Fibroblast of mammary gland (primary cell): ENCODE results near the gene DSTN.
A peak's percentile ranks its signal among the peaks of the same experiment; 100 is the strongest.

Experiments used
- DNase-seq: peaks from one replicate; pipeline ENCODE4 v3.0.0-alpha.2; 2010; ENCODE audit warnings: low read depth
- H3K4me3 ChIP-seq: 2 replicates; pipeline ENCODE4 v1.5.1; 2011; ENCODE audit warnings: low read depth, mild to moderate bottlenecking, low read length, moderate library complexity; ENCODE audit not compliant: control insufficient read depth
- TF ChIP-seq, protein P1 (sequence below): conservative IDR thresholded peaks from 2 replicates; pipeline ENCODE4 v1.5.1; 2011; ENCODE audit warnings: low read depth, low read length, inconsistent platforms; ENCODE audit not compliant: control insufficient read depth, insufficient read depth

DSTN gene

DNA sequence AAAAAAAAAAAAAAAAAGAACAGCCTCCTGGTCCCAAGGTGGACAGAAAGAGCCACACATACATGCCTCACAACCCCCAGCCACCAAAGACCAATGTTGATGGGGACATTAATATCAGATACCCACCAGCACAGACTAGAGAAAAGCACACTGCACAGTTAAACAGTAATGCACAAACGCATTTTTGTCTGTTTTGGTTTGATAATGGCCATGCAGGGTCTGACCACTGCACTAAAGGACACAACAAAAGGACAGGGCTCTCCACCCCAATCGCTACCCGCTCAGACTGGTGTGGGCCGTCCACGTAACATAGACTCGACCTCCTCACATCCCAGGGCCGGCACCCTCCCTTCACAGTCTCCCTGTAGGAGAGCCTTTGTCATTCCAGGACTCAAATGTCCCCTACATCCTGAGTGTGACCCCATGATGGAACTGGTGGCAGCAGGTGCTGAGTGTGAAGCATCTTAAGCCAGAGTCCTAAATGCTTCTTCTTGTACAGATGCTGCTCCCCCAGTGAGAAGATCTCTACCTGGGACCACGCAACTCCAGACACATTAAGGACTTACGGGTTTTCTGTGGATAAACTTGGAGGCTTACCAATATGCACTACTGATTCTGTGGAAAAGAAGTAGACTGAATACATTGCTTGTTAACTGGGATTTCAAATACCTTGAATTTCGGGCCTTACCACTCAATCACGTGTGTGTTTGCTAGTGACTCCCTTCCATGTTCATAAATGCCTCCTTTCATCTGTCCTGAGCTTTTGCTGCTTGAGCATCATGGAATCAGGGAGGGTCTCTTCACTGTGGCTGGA is 84.2 kb downstream of the DSTN start:
- TF ChIP-seq, protein P1, sequence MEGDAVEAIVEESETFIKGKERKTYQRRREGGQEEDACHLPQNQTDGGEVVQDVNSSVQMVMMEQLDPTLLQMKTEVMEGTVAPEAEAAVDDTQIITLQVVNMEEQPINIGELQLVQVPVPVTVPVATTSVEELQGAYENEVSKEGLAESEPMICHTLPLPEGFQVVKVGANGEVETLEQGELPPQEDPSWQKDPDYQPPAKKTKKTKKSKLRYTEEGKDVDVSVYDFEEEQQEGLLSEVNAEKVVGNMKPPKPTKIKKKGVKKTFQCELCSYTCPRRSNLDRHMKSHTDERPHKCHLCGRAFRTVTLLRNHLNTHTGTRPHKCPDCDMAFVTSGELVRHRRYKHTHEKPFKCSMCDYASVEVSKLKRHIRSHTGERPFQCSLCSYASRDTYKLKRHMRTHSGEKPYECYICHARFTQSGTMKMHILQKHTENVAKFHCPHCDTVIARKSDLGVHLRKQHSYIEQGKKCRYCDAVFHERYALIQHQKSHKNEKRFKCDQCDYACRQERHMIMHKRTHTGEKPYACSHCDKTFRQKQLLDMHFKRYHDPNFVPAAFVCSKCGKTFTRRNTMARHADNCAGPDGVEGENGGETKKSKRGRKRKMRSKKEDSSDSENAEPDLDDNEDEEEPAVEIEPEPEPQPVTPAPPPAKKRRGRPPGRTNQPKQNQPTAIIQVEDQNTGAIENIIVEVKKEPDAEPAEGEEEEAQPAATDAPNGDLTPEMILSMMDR: no peak
- H3K4me3 ChIP-seq: no peak overlapping the region
- DNase-seq: no peak

DNA sequence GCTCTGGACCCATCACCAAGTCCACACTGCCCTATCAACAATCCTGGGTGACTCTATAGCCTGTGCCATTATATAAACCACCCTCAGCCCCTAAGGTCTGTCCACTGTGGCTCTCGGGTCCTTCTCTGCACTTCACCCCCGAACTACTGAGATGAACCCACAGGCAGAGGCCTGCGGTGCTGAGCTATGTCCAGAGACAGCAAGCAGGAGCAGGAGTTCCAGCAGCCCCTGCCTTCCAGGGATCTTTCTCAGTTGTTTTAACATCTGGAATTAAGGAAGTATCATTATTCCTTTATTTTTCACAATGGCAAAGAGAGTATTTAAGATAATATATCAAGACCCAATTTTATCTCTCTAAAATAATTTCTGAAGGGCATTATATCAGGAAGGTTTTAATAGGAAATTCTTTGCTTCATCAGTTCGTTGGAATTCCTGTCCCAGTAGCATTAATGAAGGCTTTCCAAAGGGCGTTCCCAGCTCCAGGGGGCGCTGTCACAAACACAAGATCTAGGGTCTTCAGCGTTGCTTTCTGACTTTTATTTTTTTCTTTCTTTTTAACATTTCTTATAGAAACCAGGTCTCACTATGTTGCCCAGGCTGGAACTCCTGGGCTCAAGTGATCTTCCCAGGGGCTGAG is 84.9 kb downstream of the DSTN start:
- TF ChIP-seq, protein P1: peak; percentile 70
- DNase-seq: peak; percentile 64
- no peak overlapping the region for H3K4me3 ChIP-seq

DNA sequence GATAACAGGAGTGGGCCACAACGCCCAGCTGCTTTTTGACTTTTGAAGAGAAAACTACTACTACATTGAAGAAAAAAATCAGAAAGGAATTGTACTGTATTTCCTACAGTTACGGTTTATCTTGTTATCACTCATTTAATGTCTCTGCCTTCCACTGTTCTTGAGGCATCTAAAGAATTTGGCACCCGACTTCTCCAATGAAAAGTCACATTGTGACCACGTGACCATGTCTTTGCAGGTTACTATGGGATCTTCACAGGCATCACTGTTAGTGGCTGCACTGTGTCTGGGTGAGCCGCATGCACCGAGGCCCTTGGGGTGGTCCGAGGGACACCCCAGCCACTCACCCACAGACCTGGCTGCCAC is 85.4 kb downstream of the DSTN start:
- H3K4me3 ChIP-seq: no peak overlapping the region
- no peak for DNase-seq
- TF ChIP-seq, protein P1: no peak

DNA sequence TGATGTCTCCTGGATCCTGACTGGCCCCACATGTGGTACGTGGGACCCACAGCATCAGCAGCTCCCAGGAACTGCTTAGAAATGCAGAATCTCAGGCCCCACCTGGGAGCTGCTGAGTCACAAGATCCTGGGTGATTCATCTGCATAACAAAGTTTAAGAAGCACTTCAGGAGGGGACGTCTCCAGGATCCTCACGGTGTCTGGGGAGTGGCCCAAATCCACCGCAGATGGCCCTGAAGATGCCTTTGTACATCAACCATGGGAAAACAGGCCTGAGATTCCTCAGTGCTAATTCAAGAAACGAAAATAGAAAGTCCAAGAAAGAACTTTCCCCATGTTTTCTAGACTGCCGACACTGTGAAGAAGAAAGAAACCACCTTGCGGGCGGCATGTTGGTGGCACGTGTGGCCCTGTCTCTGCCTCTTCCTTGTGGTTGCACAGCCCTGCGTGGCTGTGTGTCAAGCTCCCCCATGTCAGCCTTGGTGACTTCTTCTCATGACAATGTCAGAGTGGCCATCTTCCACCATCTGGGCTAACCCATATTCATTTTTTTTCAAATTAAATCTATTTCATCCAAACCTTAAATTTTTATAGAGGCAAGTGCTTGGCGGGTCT is 86.1 kb downstream of the DSTN start:
- TF ChIP-seq, protein P1: no peak
- H3K4me3 ChIP-seq: no peak overlapping the region

DNA sequence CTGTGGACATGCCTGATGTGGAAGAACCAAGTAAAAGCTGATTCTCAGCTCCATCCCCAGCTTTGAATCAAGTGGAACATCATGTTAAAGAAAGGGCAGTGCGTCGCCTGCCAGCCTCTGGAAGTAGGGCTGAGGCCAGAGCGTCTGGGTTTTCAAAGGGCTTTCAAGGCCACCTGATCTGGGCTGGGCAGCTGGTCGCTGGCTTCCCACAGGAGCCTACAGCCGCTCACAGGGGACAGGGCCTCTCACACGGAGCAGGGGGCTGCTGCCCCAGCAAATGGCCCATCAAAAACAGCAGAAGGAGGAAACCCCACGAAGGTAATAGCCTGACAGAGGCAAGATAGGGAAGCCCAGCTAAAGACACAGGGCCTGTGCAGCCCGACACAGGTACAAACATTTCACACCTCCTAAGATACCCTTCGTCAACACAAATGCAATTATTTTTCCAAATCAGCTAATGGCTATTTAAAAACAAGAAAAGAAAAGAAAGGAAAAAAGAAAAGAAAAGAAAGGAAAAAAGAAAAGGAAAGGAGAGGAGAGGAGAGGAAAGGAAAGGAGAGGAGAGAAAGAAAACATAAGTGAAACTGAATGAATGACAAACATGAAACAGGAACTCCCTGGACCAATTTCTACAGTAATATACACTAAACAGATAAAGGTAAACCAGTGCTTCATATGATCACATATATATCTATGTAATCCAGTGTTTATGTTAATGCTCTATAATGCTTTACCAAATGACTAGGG is 87.4 kb downstream of the DSTN start:
- no peak overlapping the region for H3K4me3 ChIP-seq
- TF ChIP-seq, protein P1: no peak
- DNase-seq: no peak

More for the DNA sequence above, 86.1 kb downstream of the DSTN start:
- peak; percentile 69 for DNase-seq

DNA sequence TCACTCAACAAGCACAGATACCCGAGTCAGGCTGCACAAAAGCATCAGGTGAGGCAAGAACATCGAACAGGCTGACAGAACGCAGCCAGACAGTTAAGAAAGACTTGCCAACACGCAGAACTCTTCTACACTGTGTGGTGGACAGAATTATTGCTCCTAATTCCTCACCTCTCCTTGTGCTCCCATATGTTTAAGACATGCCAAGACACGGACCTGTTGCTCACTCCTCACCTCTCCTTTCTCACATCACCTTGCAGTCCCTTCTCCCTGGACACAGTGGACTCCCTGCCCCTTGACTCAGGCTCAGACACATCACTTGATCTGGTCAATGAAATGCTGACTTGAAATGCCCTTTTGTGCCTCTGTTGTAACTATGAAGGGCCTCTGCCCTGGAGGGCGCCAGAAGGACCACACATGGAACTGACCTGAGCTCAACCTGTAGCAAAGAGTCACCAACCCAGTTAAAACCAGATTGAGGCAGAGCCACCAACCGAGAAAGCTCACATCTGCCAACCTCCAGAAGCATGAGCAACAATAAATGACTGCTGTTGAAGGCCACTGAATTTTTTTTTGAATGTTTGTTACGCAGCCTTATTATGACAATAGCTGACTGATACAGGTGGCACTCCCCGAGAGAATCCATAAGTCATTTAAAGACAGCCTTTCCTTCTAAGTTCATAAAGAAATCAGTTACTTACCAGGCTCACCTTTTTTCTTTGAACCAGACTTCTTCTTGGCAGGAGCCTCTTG is 88.2 kb downstream of the DSTN start:
- no peak overlapping the region for H3K4me3 ChIP-seq
- no peak for DNase-seq
- TF ChIP-seq, protein P1: no peak
